Measurements from ENCODE around the gene ATP6V1A.

ATP6V1A gene

DNA sequence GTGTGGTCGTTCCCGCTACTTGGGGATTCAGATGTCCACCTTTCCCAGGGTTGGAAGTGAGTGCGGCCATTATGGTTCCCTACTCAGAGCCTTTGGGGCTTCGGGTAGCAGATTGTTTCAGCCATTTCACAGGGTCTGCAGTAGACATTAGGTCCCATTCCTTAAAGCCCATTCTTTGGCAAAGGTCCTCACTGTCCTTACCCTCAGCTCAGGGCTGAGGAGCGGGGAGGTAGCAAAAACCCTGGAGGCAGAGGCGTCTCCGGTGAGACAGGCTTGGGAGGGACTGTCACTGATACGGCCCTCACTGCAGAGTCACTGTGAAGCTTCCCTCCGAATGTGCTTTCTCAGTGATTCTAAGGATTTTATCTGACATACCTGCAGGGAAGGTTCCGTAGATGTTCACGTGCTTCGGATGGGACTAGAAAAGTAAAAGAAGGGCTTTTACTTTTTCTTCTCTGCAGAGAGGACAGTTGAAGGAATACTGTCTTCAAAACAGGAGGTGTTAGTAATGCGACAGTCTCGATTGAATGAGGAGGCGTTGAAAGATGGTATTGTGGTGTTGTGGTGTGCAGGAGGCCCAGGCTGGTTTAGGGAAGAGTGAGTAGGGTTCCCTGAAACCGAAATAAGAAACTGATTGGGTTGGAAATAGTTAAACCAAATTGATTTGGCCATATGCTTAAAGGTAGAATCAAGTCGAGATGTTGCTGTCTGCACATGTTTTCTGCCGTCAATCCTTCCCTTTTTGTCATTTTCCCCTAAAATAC, 630 bp downstream of the ATP6V1A start:
- DNase-seq (ENCODE audit: low read depth, low spot score): no peak

DNA sequence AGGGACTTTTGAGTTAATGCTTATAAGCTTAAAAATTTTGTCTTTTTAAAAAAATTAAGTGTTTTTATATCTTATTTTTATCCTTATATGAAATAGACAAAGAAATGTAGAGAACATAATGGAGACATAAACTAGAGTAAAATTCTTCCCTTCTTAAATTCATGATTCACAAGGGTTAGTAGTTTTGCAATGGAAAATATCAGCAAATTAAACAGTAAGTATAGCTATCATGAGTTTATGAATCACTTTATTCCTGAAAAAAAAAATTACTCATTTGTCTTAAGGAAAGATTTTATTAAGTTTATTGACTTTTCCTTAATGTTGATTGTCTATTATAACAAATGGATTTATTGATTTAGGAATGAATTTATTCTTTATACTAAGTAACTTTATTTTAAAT, 4.3 kb downstream of the ATP6V1A start:
- DNase-seq (ENCODE audit: low read depth, low spot score): no peak

DNA sequence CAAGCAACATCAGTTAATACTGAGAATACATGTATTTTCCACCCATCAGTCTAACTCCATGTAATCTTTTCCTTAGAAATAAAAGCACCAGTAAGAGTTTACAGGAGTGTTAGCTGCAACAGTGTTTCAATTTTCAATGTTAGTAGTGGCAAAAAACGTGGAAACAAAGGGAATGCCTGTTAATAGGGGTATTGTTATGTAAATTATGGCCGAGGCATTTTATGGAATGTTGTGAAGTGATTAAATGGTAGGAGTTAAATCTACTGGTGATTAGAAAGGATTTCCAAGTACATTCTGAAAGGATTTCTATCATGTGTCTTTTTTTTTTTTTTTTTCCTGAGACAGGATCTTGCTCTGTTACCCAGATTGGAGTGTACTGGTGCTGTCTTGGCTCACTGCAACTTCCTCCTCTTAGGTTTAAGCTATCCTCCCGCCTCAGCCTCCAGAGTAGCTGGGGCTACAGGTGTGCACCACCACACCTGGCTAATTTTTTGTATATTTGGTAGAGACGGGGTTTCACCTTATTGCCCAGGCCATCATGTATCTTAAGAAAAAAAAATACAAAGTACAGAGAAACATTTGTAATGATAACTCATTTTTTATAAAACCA, 6.6 kb downstream of the ATP6V1A start:
- no peak for DNase-seq (ENCODE audit: low read depth, low spot score)

DNA sequence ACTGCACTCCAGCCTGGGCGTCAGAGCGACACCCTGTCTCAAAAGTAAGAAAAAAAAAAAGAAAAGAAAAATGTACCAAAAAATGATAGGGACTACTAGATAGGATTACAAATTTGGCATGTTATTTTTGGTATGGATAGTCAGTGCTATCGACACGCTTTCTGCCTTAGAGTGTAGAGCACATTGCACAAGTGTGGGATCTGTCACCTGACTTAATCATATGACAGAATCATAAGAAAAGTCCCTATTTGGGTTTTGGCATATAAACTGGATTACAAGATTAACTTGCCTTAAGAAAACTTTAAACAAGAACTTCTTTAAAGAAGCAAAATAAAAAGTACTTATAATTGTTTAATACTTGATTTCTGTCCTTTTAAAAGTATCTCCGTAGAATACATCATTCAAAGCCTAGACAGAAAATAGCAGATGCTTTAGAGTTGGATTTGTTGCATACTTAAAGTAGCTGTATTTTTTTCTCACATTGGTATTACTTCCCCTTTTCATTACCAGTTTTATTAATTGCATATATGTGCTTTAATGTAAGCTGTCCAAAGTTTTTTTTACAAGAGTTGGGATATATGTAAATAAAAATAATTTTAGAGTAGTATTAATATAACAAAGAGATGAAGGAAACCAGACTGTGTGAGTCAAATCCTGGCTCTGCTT, 7.8 kb downstream of the ATP6V1A start:
- no peak for DNase-seq (ENCODE audit: low read depth, low spot score)

DNA sequence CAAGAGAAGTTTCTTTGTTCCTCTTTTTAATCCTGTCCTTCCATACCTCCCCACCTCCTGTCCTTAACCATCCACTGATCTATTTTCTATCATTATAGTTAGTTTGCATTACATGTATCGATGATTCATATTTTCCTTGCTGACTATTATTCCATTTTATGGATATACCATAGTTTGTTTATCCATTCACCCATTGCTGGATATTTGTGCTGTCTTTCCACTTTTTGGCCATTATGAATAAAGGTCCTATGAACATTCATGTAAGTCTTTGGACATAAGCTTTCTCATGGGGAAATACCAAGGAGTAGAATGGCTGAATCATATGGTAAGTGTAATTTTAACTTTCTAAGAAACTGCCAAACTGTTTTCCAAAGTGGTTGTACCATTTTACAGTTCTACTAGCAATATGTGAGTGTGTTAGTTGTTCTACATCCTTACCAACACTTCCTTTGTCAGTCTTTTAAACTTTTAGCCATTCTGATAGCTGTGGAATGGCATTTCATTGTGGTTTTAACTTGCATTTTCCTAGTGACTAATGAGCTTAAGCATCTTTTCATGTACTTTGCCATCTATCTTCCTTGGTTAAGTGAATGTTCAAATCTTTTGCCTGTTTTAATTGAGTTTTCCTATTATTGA, 11.7 kb downstream of the ATP6V1A start:
- no peak for DNase-seq (ENCODE audit: low read depth, low spot score)

DNA sequence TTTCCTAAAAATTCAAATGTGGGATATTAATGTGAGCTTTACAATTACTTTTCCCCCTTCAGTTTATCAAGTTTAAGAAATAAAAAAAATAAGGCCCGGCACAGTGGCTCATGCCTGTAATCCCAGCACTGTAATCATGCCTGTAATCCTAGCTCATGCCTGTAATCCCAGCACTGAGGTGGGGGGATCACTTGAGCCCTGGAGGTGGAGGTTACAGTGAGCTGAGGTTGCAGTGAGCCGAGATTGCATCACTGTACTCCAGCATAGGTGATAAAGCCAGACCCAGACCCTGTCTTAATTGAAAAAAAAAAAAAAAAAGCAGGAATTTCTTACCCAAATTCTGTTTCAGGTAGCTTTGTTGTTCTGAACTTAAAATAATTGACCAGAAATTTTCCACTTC, 17.9 kb downstream of the ATP6V1A start:
- DNase-seq (ENCODE audit: low read depth, low spot score): no peak

DNA sequence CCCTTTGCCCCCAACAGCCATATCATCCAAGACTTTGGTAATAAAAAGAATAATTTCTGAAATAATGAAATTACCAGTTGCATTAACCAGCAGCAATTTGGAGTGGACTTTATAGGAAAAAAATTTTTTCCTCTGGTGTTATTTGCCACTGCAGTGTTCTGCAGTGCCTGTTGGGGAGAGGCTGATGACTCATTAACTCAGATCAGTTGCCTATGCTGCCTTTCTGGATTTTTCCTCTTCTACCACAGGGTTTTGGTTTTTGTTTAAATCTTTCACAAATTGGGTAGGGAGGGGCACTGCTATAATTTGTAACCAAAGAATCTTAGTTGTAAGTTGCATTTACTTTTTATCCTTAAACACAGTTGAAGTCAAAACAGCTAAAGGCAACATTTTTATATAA, 22.7 kb downstream of the ATP6V1A start:
- no peak for DNase-seq (ENCODE audit: low read depth, low spot score)

DNA sequence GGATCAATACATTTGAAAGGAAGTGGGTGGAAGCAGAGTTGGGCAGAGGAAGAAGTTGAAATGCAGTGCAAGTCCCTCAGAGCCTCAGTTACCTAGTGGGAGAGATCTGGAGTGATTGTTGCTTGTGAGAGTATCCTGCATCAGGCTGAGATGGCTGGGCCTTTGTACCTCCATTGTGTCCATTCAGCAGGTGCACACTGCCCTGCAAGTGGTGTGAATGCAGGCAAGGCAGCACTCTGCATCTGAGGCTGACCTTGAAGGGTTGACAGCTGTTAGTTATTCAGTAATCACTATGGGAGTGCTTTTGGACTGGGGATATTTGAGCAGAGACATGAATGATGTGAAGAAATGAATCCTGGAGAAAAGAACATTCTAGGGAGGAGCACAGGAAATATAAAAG, 25.2 kb downstream of the ATP6V1A start:
- no peak for DNase-seq (ENCODE audit: low read depth, low spot score)

DNA sequence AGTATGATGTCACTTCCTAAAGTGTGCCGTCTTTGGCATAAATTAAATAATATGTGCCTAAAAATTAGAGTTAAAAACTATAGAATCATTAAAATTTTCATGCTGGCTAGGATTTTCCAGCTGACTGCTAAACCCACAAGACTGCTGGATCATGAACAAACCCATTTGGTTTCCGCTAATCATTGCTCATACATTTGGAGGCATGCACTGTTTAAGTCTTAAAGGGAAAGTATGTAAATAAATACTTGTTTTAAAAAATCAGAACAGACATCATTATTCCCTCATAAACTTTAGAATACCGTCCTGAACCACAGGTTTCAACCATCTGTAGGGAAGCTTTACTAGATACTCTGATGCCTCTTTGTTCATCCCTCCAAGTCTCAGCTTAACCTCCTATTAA, 26.5 kb downstream of the ATP6V1A start:
- no peak for DNase-seq (ENCODE audit: low read depth, low spot score)

DNA sequence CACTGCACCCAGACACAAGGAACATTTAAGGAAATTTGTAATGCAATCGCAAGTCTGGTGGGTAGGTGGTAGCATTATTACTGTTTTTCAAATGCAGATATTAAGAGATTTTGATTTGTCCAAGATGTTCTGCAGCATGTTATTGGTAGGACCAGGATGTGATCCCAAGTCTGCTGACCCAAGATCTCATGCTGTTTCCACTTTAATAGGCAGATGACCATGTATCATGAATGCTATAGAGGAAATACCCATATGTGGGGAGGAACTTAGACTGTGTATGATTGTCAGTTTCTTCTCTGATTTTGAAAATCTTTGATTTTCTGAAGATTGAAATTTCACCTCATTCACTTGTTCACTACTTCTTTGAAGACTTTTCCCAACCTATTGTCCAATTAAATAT, 28.7 kb downstream of the ATP6V1A start:
- DNase-seq (ENCODE audit: low read depth, low spot score): no peak

DNA sequence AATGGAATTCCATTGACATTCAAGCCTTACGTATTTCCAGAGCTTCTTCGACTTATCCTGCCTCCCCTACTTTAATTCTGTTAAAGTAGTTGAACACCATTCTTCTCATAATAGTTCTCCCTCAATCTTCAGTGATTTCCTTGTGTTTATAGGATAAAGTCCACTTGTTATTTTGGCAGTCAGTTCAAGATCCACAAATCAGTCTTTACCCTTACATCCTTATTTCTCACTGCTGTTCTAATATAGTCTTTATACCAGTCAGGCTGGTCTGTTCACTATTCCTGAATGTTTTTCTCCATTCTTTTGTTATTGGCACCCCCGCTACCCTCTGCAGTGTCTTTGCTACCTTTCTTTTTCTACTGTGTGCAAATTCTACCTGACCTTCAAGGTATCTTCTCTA, 29.7 kb downstream of the ATP6V1A start:
- DNase-seq (ENCODE audit: low read depth, low spot score): no peak

DNA sequence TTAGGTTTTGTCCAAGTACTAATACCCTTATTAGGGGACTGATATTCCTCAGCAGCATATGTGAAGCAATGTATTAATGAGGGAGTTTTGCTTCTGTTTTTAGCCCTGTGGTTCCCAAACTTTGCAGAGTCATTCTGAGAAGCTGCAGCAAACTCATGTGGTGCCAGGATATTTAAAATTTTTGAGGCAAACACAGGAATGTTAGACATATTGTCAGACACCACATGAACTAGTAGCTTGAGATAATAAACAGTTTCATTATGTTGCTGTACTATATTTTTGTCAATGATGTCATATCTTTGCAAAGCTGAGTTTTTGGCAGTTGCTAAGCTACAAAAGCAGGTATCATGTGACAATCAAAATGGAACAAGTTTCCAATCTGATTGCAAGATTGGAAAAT, 36.6 kb downstream of the ATP6V1A start:
- DNase-seq (ENCODE audit: low read depth, low spot score): no peak

DNA sequence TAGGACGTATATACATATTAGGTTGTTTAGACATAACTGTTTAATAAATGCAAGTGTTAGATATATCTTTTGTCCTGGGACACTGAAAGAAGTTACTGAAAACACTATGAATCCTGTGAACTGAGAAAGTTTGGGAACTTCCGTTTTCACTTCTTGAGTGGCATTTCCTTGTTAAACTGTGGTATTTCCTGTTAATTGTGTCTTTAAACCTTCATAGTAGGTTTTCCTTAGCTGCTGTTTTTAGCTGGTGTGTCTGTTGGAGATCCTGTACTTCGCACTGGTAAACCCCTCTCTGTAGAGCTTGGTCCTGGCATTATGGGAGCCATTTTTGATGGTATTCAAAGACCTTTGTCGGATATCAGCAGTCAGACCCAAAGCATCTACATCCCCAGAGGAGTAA, 37.1 kb downstream of the ATP6V1A start:
- DNase-seq (ENCODE audit: low read depth, low spot score): no peak

DNA sequence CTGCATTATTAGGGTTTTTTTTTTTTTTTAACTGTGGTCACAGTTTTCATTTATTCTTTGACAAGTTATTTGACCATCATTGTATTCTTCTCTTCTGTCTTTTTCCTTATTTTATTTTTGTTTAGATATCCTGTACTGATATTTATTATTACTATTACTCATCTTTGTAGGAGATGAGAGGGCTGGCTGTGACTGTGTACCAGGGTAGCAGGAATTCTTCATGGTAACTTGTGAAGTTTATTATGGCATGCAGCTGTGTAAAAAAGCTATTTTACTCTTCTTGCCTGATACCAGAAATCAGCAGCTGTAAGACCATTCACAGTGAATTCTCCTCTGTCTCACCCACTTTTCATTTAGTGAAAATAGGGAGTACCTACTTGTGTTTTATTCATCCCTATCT, 44.5 kb downstream of the ATP6V1A start:
- DNase-seq (ENCODE audit: low read depth, low spot score): no peak

DNA sequence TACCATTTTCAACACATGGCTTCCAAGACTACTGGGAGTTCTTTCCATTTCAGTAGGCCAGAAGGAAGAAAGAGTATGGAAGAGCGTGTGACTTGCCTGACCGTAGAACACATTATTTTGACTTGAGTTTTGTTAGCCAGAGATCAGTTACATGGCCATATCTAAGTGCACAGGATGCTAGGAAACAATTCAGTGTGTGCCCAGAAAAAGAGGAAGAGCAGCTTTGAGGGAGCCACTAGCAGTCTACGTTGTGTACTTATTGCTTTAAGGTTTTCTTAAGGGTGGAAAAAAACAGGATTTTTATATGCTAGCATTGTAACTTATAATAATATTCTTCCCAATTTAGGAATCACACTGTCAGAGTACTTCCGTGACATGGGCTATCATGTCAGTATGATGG, 47.7 kb downstream of the ATP6V1A start:
- no peak for DNase-seq (ENCODE audit: low read depth, low spot score)

DNA sequence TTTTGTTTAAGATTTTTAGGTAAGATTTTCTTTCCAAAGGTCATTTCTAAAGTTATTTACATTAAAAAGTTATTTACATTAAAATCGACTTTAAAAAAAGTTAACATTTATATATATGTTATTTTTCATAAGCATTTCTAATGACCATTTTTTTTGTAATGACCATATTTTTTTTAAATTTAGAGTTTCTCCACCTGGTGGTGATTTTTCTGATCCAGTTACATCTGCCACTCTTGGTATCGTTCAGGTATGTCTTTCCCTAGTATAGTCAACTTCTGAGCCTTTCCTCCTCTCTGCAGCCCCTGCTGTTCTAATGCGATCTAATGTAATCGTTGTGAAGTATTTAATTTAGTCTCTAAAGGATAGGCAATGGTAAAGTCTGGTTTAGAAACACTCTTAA, 48.9 kb downstream of the ATP6V1A start:
- DNase-seq (ENCODE audit: low read depth, low spot score): no peak

DNA sequence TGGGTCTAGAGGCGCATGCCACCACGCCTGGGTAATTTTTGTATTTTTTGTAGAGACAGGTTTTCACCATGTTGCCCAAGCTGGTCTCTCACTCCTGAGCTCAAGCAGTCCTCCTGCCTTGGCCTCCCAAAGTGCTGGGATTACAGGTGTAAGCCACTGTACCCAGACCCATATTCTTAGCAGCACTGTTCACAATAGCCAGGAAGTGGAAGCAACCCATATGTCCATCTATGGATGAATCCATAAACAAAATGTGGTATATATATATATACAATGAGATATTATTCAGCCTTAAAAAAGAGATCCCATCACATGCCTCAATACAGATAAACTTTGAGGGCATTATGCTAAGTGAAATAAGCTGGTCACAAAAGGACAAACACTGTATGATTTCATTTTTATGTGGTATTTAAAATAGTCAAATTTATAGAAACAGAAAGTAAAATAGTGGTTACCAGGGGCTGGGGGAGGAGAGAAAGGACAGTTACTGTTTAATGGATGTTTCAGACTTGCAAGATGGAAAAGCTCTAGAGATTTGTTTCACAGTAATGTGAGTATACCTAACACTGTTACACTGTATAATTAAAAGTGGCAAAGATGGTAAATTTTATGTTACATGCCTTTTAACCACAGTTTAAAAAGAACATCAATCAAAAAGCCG, 56.1 kb downstream of the ATP6V1A start:
- no peak for DNase-seq (ENCODE audit: low read depth, low spot score)

DNA sequence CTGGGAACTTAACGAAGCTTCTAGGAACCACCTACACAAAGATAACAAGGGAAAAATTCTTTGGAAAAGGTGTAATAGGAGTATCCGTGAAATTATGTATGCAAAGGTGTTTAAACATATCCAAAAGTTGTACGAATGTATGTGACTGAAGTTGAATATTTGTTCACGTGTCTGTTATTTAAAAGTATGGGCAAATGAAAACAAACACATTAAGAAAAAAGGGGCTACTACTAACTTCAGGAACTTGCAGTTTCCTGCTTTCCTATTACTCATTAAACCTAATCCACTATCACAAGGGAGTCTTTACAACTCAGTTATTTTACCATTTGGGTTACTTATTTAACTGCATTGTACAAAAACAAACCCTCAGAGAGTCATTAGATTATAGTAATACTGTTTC, 57.8 kb downstream of the ATP6V1A start:
- DNase-seq (ENCODE audit: low read depth, low spot score): no peak

DNA sequence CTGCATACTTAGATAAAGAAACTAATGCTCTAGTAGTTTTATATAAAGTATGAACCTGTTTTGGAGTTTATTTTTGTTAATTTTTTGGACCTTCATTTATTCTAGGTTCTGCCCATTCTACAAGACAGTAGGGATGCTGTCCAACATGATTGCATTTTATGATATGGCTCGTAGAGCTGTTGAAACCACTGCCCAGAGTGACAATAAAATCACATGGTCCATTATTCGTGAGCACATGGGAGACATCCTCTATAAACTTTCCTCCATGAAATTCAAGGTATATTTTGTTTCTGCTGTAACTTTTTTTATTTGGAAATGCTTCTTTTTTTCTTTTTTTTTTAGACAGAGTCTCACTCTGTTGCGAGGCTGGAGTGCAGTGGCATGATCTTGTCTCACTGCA, 58.4 kb downstream of the ATP6V1A start:
- no peak for DNase-seq (ENCODE audit: low read depth, low spot score)

DNA sequence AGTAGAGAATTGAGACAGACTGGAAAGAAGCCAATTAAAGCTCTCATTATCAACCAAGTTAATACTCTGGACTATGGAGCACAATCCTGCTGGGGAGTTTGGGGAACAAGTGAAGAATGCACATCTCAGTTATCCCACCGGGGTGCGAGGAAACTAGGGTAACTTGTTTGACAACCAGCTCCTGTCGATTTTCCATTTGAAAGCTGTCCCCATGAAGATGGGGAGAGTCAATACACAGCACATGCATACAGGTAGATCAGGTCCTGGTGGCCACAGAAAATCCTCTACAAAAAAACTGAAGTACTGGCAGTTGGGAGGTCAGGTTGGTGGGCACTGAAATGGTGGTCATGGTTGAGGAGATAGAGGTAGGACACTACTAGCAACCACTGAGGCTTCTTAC, 66.0 kb downstream of the ATP6V1A start:
- DNase-seq (ENCODE audit: low read depth, low spot score): no peak

DNA sequence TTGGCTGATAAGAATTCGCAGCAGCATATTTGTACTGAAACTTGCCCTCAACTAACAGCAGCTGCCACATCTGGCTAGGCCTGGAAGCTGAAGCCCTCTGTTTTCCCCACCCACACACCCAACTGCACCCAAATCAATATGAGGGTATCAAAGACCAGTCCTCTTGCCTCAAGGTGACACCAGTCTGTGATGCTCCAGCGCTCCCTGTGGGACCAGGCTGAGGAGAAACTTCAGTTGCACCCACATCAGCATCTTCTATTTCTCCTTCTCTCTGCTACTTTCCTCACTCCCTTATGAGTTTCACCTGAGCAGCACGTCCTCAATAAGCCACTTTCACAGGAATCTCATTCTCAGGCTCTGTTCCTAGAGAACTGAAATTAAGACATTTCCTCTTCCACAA, 73.0 kb downstream of the ATP6V1A start:
- no peak for DNase-seq (ENCODE audit: low read depth, low spot score)

DNA sequence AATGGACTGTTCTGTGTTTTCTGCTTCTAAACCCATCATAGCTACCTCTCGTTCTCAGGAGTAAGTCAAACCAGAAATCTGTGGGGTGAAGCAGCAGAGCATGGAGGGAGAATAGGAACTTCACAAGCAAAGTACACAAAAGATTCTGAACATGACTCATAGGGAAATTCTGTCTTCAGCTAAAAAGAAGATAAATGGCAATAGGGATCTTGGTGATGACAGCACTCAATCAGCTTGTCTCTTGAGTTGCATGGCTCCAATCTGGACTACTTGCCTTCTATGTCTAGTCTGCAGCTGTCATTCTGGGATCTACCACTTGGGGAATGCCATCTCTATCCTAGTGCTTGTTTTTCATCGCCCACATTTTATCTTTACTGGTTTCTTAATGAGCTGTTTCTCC, 78.3 kb downstream of the ATP6V1A start:
- no peak for DNase-seq (ENCODE audit: low read depth, low spot score)
